Left hindlimb (tissue), 1 donor: ENCODE results near the gene RHOBTB1.
"Not testable (repeated sequence)": the region's sequence is repeated elsewhere in the genome, so short reads cannot be mapped to it uniquely, and the experiment has no call there.

Experiments
- DNase-seq: peaks from one replicate; pipeline ENCODE4 v3.0.0-alpha.2; 2018

RHOBTB1 gene

DNA sequence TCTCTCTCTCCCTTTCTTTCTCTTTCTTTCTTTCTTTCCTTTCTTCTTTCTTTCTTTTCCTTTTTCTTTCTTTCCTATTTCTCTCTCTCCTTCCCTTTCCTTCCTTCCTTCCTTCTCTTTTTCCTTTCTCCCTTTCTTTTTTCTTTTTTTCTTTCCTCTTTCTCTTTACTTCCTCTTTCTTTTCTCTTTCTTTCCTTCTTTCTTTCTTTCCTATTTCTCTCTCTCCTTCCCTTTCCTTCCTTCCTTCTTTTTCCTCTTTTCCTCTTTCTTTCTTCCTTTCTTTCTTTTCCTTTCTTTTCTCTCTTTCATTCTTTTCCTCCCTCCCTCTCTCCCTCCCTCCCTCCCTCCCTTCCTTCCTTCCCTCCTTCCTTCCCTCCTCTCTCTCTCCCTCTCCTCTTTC is 81.5 kb downstream of the RHOBTB1 start:
- DNase-seq = no peak

DNA sequence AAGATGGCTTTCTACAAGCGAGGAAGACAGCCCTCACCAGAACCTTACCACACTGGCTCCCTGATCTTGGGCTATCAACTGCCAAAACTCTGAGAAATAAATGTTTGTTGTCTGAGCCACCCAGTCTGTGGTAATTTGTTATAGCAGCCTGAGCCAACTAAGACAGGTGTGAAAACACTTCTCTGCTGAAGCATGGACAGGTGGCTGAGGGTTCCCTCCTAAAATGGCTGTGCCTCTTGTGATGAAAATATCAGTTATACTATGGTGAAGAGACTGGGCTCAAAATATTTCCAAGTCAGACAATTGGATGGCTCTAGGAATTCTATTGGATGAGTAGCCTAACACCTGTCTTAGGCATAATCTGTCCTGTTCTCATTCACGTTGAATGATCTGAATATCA is 87.6 kb downstream of the RHOBTB1 start:
- no peak for DNase-seq

DNA sequence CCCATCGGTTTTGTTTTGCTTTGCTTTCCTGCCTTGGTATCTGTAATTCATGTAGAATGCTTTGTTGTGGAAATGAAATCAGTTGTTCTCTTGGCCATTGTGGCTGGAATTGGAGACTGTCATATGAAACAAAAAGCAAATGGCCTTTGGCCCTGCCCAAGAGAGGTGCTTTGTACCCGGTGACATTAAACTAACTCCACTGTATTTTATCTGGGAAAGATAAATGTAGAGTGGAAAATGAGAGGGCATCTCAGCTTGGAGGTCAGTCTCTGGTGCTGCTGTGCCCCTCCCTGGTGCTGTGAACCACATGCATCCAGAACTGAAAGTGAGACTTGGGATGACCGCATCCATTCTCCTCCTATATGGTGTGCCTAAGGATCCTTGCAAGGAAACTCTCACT is 90.3 kb downstream of the RHOBTB1 start:
- DNase-seq = no peak

DNA sequence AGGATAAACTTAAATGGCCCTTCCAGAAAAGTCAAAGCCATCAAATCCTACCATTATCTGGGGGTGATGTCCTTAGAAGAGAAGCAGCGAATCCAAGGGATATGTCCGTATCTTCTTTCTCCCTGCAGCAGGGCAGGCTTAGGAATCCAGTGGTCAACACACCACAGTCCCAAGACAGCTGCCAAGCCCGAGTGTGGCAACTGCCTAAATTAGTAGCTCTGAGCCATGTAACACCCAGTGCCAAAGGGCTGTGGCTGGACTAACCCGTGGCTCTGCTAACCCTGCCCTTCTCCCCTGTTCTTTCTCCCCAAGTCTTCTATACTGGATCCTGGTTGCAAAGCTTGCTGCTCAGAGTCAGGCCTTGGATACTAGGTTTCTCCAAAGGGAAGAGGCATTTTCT is 90.9 kb downstream of the RHOBTB1 start:
- peak; percentile 64 for DNase-seq

GRCh38 chr10:60849740-60850139 is 94.2 kb downstream of the RHOBTB1 start:
- no peak for DNase-seq

DNA sequence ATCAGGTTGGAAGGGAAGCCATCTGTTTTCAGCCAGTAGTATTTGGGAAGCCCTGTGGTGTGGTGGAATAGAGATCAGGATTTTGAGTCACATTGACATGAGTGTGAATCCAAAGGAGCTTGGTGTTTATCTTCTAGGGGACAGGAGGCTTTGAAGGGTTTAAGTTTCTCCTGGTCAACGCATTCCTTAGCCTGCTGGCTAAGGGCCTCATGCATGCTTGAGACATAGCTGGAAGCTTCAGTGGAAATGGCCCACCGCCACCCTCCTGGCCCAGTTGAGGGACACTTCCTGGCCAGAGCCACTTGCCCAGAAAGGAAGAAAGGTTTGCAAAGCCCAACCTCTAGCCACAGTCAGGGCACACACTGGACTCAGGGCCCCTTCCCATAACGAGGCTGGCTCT is 94.8 kb downstream of the RHOBTB1 start:
- no peak for DNase-seq

- no peak for DNase-seq
Observed at GRCh38 chr10:60848680-60849079, 95.3 kb downstream of the RHOBTB1 start.

- DNase-seq = no peak
Observed at GRCh38 chr10:60848126-60848525, 95.9 kb downstream of the RHOBTB1 start.

DNA sequence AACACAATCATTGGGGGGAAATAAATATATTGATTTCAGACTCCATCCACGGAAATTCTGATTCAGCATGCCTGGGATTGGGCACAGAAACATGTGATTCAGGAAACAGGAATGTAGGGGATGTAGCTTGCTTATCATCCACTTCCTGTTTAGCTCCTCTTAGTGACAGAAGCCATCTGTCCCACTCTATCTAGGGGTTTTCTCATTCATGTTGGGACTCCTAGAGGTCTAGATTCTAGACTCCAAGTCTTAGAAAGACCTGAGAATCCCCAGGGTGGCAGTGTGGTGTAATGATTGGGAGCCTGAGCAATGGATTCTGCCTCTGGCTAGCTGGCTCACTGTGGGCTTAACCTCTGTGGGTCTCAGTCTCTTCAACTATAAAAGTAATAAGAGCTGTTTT is 97.8 kb downstream of the RHOBTB1 start:
- no peak for DNase-seq

DNA sequence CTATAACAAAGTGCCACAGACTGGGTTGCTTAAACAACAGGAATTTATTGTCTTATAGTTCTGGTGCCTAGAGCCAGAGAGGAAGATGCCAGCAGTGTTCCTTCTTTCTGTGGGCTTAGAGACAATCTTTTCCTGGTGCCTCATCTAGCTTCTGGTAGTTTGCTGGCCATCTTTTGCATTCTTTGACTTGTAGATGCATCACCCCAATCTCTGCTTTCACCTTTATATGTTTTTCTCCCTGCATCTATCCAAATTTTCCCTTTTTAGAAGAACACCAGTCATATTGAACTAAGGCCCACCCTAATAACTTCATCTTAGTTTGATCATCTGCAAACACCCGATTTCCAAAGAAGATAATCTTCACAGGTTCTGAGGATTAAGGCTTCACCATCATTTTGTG is 98.9 kb downstream of the RHOBTB1 start:
- no peak for DNase-seq

DNA sequence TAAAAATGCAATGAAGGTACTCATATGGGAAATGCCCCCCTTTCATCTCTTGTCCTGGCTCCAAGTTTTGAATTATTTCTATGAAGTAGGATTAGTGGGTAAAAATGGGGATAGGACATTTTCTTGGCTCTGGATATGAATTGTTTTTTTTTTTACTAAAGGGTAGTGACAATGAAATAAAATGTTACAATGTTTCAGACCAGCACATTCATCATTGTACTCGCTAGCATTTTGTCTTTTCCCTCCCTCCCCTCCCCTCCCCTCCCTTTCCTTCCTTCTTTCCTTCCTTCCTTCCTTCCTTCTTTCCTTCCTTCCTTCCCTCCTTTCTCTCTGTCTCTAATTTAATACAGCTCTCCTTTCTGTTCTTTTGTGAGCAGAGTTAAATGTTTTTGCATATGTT is 101.3 kb downstream of the RHOBTB1 start:
- no peak for DNase-seq

- DNase-seq = not testable (repeated sequence)
Observed at GRCh38 chr10:60841227-60841626, 102.8 kb downstream of the RHOBTB1 start.

GRCh38 chr10:60835049-60835448 is 108.9 kb downstream of the RHOBTB1 start:
- DNase-seq = no peak

- no peak for DNase-seq
Observed at GRCh38 chr10:60834401-60834800, 109.6 kb downstream of the RHOBTB1 start.

- not testable (repeated sequence) for DNase-seq
Observed at GRCh38 chr10:60832136-60832535, 111.8 kb downstream of the RHOBTB1 start.

GRCh38 chr10:60828489-60828852 is 115.5 kb downstream of the RHOBTB1 start:
- no peak for DNase-seq

- no peak for DNase-seq
Observed at GRCh38 chr10:60827791-60828488, 116.0 kb downstream of the RHOBTB1 start.

DNA sequence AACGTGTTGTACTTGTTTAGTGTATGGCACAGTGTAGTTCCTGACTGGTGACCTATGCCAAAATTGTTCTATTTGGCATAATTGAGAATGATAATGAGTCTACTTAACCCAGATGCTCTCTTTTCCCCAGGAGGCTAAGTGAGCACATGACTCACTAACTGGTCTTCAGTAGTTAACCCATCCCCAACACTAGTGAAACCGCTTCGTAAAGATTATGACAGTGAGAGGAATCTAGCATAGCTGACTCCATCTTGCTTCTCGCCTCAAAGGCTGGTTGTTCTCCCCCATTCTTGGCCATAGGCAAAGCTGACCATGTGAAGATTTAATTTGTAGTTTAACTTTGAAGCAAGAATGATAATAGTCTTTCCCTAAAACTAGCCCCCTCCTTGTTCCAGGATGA is 118.5 kb downstream of the RHOBTB1 start:
- no peak for DNase-seq

- DNase-seq = no peak
Observed at GRCh38 chr10:60823324-60823723, 120.7 kb downstream of the RHOBTB1 start.

GRCh38 chr10:60822809-60823208 is 121.2 kb downstream of the RHOBTB1 start:
- DNase-seq = no peak

- DNase-seq = no peak
Observed at GRCh38 chr10:60821656-60822055, 122.3 kb downstream of the RHOBTB1 start.

DNA sequence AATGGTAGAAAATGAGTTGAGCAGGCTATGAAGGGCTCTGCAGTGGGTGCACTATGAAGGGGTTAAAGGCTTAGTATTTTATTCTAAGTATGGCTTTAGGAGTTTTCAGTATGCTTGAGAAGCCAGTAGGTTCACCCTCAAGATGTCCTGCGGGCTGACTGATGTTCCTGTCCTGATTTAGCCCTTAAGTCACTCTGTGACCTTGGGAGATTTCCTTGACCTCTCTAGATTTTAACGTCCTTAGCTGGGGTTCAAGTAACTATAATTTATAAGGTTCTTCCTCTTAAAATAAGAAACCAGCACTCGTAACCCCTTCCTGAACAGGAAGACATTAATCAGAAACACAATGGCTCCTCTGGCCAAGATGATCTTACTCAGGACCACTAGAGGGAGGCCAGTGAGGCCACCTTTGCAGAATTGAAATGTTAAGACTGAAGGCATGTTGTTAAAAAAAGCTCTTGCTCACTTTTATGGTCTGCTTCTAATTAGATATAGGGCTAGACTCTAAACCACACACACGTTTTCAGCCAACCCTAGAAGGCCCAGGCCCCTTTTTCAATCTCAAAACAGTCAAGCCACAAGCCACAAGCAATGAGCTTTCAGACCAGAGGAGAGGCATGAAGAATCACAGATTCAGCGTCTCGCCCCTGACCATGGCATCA is 123.8 kb downstream of the RHOBTB1 start:
- DNase-seq = peak; percentile 45
